Thyroid gland (tissue), 4 donors: ENCODE results near the gene PLCB4.

ENCODE experiments used
- CTCF ChIP-seq, 6 experiments: fragments of 200-600 bp in 3 of 6; fragments of 450-650 bp in 3 of 6; sonication (generic) in 3 of 6; IDR thresholded peaks; one replicate each; pipeline ENCODE4 v1.5.1; 2016 to 2019; ENCODE audit warnings: antibody characterized with exemption in 6 of 6, mild to moderate bottlenecking in 2 of 6, inconsistent platforms in 1 of 6, moderate library complexity in 1 of 6
- POLR2A ChIP-seq, 2 donors: fragments of 450-650 bp; IDR thresholded peaks; one replicate each; pipeline ENCODE4 v1.6.1; 2017; ENCODE audit warnings: antibody characterized with exemption in 2 of 2, mild to moderate bottlenecking in 2 of 2, moderate library complexity in 1 of 2

- no peak for TF ChIP-seq CTCF (IDR thresholded peaks at IDR 0.05)
- TF ChIP-seq POLR2A (IDR thresholded peaks at IDR 0.05) = no peak
These were observed 2.7 kb upstream of the PLCB4 start for GRCh38 chr20:9066191-9066590.
